Right kidney (tissue), 1 donor: ENCODE measurements around the gene PTPN23.

Experiments used
- DNase-seq: peaks from one replicate; pipeline ENCODE4 v3.0.0-alpha.2; 2016

The PTPN23 gene

DNA sequence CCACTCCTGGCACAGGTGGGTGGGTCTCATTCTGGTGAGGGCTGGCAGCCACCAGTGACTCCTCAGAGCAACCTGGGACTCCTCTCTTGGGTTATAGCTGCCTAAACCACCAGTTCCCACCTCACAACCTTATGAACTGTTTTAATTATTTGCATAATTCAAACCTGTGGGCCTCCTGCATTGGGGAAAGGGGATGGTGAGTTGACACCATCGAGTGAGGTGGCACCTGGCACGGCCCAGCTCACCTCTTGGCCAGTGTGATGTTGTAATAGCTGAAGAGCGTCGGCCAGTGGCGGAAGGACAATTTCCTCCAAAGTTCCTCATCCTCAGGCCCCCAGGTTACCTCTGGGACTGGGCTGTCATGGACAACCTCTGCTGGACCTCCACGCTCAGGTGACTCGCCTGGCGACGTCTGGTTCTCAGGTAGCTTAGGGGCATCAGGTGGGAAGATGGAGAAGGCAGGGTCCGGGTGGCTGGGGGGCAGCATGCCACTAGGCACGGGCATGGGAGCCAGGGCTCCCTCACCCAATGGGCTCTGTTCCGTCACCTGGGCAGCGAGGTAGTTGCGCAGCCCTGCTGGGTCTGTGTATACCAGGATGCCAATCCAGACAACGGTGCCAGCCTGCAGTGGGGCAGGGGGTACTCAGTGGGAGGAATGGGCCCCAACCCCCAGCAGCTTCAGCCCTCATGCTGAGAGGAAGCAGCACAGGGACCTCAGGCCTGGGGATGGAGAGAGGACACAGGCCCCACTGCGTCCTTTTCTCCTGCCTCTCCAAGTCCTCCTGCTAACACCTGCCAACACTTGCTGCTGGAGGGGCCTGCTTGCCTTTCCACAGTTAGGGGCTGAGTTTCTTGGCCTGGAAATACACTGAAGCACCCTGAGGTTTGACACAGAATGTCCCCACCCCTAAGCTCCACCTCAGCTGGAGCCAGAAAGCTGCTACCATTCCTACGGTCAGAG is 38.5 kb downstream of the PTPN23 start:
- DNase-seq = no peak

DNA sequence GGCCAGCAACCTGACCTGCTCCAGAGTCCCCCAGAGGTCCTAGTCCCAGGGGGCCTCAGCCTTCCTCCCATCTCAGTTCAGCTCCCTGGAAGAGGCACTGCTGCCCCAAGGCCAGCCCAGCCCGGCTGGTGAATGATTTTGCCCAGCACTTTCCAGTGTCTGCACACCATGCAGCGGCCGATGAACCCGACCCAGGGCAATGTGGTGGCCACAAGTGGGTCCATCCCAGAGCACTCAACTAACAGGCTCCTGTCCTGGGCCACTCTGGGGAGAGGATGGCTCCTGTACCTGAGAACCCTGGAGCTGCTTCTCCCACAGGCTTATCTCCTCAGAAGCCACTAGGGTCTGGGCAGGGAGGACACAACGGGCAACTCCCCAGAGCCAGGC is 39.2 kb downstream of the PTPN23 start:
- DNase-seq = no peak

DNA sequence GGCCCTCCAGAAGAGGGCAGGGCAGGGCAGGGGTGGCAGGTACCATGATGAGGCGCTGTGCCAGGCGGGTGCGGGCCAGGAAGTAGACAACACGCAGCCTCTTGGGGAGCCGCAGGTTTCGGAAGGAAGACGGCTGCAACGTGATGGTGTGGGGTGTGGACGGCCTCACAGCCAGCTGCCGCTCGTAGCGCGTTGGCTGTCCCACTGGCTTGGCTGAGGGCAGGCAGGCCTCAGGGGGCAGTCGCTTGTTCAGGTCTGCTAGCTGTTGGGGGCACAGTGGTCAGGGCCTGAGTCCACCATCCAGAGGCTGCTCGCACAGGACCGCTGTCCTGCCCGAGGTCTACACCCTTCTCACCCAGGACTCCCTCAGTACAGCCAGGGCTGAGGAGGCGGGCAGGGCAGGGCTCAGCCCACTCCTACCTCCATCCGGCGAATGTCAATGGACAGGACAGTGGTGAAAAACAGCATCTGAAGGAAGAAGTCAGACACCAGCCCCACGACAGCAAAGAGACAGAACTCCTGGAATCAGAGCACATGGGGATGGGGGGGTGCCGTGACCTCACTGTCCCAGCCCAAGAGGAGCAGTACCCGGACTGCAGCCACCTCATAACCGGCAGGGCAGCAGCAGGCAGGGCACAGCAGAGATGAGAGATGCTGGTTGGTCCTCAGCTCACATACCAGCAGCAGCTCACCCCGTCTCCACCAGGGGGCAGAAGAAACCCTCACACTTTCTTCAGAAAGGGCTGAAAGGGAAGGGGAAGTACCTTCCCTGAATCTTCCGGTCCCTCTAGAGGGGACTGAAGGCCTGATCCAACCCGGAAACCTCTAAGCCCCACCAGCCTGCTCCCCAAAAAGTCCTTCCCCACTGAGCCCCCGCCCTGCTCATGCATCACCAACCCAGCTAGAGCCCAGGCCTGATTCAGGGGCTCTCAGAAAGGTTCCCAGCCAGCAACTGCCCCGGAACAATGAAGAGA is 40.0 kb downstream of the PTPN23 start:
- DNase-seq = peak; percentile 66

DNA sequence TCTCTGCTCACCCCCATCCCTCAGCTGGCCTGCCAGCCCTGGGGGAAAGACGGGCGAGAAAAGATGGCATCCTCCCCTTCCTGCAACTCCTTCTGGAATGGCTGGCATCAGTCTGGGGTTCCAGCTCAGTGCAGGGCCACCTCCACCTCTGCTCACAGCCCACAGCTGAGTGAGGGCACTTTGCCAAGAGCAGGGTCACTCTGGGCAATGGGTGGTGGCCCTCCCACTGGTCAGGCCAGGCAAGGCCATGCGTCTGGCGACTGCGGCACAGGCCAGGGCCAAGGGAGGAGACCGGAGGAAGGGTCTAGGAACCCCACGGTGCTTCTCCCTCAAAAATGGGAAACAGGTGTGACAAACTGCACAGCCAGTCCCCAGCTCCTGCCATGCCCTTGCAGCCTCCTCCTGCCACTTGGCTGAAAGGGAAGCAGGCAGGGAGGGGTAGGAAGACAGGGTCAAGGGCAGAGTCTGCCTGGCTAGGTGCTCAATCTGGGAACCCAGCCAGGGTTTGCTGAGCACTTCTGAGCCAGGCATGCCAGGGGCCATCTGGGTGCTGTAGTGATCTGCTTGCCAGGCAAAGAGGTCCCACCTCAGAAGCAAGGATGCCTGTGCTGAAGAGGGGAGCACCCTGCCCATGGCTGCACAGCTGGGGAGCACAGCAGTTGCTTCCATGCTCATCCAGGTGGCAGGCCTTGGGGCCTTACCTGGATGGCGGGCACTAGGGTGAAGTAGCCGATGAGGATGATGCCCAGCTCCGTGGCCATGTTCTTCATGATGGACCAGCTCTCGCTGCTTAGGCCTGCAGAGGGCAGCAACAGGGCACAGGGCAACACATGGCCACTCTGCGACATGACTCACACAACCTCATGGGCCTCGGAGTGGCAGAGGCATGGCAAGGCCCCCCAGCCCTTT is 41.2 kb downstream of the PTPN23 start:
- DNase-seq = no peak

DNA sequence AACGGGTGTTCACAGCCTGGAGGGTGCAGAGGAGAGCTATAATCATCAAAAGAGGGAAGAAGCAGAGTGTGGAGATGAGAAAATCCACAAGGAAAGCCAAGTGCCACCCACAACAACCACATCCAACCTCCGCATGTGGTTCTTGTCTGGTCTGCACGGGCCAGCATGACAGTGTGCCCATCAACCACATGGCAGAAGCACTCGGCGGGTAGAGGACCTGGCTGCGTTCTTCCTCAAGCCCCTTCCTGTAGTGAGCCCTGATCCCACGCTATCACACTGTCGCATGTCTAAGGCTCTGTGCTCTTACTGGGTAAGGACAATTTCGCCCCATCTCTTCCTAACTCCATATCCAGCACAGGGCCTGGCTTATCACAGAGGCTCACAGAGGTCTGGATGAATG is 41.9 kb downstream of the PTPN23 start:
- no peak for DNase-seq

DNA sequence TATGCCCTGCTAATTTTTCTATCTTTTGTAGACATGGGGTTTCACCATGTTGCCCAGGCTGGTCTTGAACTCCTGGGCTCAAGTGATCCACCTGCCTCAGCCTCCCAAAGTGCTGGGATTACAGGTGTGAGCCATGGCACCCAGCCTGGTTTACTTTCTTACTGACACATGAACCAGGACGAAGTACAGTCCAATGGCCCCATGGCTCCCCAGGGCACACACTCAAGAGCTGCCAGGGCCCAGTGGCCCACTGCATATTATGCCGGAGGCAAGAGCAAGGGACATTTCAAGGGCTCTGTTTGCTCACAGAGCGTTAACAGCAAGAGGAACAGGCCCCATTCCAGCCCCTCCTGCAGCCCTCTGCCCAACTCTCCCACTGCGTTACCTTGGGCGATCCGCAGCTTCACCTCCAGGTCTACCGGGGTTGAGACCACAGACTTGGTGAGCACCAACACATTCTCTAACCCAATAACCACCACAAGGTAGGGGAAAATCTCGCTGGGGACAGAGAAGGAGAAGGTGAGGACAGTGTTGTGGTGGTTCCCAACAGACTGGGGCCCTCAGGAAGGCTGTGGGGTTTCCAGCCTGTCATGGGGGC is 42.8 kb downstream of the PTPN23 start:
- no peak for DNase-seq

DNA sequence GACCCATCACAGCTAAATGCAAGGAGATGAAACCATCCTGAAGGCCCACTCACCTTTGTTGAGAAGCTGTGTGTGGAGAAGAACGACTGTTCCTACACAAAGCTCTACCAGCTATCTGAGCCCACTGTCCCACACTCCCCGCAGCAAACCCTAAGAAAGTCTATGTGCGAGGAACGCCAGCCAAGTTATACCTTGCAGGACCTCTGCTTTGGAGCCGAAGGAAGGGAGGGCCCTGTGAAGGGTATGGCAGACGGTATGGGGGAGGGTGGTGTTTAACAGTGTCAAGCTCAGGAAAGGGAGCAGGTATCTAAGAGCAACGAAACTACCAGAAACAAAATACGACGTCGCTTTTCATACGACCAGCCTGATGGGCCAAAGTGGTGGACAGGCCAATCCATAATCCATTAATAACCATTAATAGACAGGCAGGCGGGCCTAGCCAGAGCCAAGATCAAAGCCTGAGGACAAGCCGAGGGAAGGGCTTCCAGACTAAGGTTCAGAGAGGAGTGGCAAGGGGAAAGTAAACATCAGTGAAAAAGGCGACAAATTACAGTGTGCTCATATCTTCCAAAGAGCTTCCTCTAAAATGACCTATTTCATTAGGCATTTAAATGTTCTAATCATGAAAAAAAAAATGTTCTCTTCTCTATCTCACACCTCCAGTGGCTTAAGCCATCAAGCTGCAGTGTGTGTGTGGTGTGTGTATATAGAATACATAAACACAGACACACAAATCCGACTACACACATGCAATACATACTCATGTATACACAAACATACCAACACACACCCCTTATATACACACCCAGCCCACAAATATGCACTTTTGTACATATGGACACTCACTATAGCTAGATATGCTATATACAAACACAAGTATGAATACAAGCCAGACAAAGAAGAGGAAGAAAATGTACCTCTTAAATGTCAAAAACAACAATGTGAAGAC is 43.9 kb downstream of the PTPN23 start:
- DNase-seq = no peak

DNA sequence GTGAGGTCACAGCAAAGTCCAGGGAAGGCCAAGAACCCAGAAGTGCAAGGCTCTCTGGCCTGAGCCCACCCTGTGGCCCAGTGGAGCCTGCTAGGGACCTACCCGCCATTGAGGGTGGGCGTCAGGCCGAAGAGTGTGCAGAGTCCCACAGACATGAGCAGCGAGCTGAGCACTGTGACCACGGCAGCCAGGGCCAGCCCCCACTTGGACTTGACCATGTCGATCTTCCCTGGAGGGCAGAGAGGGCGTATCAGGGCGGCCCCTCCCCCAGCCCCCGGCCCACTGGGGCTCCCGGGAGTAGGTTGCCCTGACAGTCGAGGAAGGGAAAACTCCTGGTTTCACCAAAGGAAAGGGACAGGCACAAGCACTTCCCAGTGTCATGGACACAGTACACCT is 44.6 kb downstream of the PTPN23 start:
- no peak for DNase-seq

DNA sequence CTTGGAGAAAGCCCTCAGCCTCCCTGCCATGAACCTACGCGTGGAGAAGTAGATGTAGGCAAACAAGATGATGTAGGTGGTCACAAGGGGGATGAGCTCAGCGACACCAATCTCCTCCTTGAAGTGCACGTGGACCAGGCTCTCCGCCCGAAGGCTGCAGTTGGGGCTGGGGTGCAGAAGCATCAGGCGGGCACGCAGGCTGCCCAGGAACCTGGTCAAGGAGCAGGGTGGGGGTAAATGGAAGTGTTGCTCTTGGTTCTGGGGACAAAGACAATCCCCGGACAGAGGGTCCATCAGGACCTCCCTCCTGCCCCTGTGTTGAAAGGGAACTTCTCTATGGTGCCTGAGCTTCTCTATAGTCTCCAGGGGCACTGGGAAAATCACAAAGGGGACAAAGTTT is 45.1 kb downstream of the PTPN23 start:
- DNase-seq = no peak

DNA sequence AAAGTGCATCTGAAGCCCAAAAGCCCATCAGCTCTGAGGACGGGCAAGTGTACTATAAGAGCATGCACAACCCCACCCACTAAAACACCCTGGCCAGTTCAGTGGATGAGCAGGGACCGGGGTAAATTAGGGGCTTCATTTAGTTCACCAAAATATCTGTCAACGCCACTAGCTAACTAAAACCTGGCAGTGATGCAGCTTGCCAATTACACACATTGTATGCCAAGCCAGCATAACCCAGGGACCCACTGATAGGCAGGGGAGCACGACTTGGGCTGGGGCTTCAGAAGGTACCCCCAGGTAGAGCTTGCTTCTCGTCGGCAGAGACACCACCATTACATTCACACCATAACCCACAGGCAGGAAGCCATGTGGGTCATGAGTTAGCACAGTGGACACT is 47.0 kb downstream of the PTPN23 start:
- no peak for DNase-seq

DNA sequence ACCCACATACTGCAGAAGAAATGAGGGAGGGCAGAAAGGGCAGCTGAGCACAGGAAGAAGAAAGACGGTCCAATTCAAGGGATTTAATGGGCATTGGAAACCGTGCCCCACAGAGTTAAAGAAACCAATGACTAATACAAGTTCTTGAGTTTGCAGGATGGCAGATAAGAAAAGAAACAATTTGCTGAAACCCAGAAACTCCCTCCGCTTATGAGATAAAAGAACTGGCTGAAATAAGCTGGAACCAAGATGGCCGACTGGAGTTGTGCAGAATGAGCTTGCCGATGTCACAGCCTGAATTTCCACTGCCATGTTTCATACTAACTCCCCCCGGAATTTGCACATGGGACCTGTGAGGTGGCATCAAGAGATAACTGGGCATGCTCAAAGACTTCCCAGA is 47.8 kb downstream of the PTPN23 start:
- DNase-seq = no peak

DNA sequence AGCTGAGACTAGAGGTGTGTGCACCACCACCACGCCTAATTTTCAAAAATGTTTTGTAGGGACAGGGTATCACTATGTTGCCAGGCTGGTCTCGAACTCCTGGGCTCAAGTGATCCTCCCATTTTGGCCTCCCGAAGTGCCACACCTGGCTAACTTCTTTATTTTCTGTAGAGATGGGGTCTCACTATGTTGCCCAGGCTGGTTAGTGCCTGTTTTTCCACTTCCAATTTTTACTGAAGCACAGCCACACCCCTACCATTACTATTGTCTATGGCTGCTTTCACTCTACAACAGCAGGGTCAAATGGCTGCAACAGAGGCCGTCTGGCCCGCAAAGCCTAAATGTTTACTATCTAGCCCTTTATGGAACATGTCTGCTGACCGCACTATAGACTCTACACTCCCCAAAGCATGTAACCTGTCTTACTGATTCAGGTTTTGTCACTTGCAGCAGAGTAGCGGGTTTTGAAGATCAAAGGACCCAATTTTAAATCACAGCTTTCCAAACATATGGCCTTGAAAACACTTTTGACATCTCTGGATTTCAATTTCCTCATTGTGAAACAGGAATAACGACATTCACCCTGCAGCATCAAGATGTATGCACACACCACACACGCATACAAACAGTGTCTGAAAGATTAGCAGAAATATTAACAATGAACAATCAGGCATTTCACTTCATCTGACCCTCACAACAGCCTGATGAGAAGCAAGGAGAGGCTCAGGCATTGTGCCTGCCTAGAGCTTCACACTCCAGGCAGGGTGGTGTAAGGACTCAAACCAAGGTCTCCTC is 48.9 kb downstream of the PTPN23 start:
- no peak for DNase-seq

DNA sequence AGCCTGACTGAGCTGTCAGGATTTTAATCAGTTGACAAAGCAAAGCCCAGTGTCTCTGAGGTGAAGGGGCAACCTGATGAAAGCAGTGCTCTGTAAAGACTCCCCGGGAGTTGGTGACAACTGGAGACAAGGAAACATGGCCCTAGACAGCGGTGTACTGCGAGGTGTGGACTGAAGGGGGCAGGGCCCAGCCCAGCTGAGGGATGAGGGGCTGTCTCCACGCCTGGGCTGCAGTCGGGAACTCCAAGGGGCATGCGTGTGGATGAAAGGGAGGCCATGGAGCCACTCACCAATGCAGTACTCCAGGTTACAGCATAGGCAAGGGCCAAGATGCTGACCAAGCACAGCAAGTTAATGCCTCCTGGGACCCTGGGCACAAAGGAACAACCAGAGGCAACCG is 49.8 kb downstream of the PTPN23 start:
- no peak for DNase-seq

DNA sequence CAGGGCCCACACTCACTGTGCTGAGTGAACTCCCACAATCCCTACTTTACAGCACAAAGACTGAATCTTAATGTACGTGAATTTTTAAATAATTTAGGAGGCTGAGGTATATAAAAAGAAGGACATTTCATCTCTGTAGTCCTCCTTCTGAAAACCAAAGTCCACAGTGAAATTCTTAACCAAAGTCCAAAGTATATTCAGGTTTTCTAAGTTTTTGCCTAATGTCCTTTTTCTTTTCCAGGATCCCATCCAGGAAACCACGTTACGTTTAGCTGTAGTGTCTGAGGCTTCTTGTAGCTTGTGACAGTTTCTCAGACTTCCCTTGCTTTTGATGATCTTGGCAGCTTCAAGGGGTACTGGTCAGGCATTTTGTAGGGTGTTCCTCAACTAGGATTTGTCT is 50.4 kb downstream of the PTPN23 start:
- no peak for DNase-seq

DNA sequence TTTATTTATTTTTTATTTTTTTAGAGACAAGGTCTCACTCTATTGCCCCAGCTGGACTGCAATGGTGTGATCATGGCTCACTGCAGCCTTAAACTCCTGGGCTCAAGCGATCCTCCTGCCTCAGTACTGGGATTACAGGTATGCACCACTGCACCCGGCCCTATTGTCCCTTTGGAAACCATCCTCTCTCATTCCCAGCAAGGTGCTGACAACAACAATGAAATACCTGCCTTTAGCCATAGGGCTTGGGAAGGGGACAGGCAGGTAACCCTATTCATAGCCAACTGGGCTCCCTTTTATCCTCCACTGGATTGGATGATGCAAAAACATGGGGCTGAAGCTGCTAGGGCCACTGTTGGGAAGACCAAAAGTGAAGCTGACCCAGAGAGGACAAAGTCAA is 51.9 kb downstream of the PTPN23 start:
- DNase-seq = no peak

DNA sequence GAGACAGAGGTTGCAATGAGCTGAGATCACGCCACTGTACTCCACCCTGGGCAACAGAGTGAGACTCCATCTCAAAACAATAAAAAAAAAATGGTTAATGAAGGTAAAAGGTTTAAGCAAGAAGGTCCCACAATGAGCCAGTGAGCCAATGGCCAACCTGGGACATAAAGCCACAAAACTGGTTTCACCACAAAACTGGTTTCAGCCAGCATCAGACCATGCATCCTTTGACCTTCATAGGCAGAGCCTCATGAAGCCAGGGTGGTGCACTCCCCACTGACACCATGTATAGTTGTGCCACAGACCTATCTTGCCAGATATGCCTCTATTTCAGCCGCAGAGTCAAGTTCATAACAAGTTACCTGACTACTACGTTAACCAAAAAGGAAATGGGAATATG is 53.0 kb downstream of the PTPN23 start:
- DNase-seq = no peak

DNA sequence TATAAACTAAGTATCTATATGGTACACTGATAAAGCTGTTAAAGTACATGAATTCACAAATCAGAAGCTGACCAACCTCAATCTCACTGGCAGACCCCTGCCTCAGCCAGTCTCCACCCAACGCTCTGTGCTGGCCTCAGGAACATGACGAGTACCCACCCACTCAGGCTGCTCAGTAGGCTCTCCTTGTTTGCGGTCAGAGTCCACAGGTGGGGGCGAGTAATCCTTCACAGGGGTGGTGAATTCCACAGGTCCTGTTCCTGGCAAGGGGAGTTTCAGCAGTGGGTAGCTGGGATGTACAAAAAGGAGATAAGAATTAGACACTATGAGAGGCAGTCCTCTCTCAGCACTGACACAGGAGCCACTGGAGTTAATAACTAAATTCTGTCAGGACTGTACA is 54.0 kb downstream of the PTPN23 start:
- no peak for DNase-seq

DNA sequence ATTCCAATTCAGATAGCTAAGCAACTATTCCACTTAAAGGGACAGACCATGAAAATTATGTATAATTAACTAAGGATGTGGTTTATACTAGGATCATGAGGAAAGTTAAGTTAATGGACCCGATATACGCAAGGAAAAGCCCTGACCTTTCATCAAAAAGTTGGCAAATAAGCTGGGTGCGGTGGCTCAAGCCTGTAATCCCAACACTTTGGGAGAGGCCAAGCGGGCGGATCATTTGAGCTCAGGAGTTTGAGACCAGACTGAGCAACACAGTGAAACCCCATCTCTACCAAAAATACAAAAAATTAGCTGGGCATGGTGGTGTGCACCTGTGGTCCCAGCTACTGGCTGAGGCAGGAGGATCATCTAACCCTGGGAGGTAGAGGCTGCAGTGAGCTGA is 55.4 kb downstream of the PTPN23 start:
- no peak for DNase-seq

DNA sequence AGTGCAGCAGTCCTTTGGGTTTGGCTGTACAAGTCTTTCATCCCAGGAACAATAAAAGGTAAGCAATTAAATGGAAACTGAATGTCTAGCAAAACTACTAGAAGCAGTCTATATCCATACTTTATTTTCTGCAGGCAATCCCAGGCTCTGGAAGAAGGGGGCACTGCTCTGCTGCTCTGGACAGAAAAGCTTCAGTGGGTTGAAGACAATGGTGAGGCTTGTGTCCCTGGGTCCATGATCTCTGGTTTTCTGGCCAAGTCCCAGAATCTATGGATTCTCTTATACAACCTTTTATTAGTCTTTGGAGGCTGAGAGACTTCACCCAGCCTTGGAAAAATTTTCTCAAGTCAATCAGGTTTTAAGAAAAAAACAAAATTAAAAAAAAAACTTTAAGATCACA is 59.3 kb downstream of the PTPN23 start:
- no peak for DNase-seq
